Liver (tissue), 9 donors: Measurements from ENCODE around the gene ASB15. TPM values are rescaled to one million over a fixed set of nuclear protein-coding genes. Genes with fewer than 3 reads are reported as not detected.

Experiments
- DNase-seq: peaks from one replicate; pipeline ENCODE4 v3.0.0-alpha.2; 2017; ENCODE audit warnings: low spot score
- H3K27ac ChIP-seq, 2 donors: one replicate each; pipeline ENCODE4 v1.7.0; 2013; ENCODE audit warnings: inconsistent platforms in 2 of 2, low read length in 2 of 2, control low read depth in 1 of 2, low read depth in 1 of 2, mild to moderate bottlenecking in 1 of 2
- H3K27me3 ChIP-seq, 4 donors: one replicate each; pipeline versions ENCODE4 v1.6.1 to v1.7.0; 2013; ENCODE audit warnings: low read length in 3 of 4, inconsistent platforms in 1 of 4, mild to moderate bottlenecking in 1 of 4, moderate library complexity in 1 of 4; ENCODE audit not compliant: control insufficient read depth in 4 of 4, insufficient read depth in 4 of 4
- H3K36me3 ChIP-seq, 4 donors: one replicate each; pipeline versions ENCODE4 v1.6.1 to v1.7.0; 2013; ENCODE audit warnings: low read length in 3 of 4, mild to moderate bottlenecking in 3 of 4, low read depth in 1 of 4, moderate library complexity in 1 of 4; ENCODE audit not compliant: control insufficient read depth in 4 of 4, insufficient read depth in 3 of 4
- H3K4me1 ChIP-seq, 4 donors: one replicate each; pipeline versions ENCODE4 v1.6.1 to v1.7.0; 2013; ENCODE audit warnings: low read length in 3 of 4, mild to moderate bottlenecking in 3 of 4, moderate library complexity in 1 of 4; ENCODE audit not compliant: control insufficient read depth in 4 of 4, insufficient read depth in 4 of 4
- H3K4me3 ChIP-seq, 3 donors: one replicate each; pipeline versions ENCODE4 v1.6.1 to v1.7.0; 2013; ENCODE audit warnings: low read length in 3 of 3, control low read depth in 1 of 3, low read depth in 1 of 3, mild to moderate bottlenecking in 1 of 3
- H3K9ac ChIP-seq, 2 donors: one replicate each; pipeline ENCODE4 v1.7.0; 2013; ENCODE audit warnings: low read length in 2 of 2, mild to moderate bottlenecking in 2 of 2, moderate library complexity in 2 of 2, control low read depth in 1 of 2, low read depth in 1 of 2
- H3K9me3 ChIP-seq, 4 donors: one replicate each; pipeline versions ENCODE4 v1.6.1 to v1.7.0; 2013; ENCODE audit warnings: low read length in 3 of 4; ENCODE audit not compliant: control insufficient read depth in 4 of 4
- EGR1 ChIP-seq, 2 donors: IDR thresholded peaks; 2 replicates each; pipeline ENCODE4 v1.6.1; 2016 to 2018; ENCODE audit warnings: antibody characterized with exemption in 2 of 2, low read depth in 2 of 2
- FOXA1 ChIP-seq: IDR thresholded peaks from 2 replicates; pipeline ENCODE4 v1.6.1; 2016; ENCODE audit warnings: antibody characterized with exemption
- FOXA2 ChIP-seq: IDR thresholded peaks from 2 replicates; pipeline ENCODE4 v1.6.1; 2016; ENCODE audit warnings: antibody characterized with exemption
- GABPA ChIP-seq, 2 donors: IDR thresholded peaks in 1 of 2; conservative IDR thresholded peaks in 1 of 2; 2 replicates each; pipeline ENCODE4 v1.6.1; 2016; ENCODE audit warnings: antibody characterized with exemption in 2 of 2, mild to moderate bottlenecking in 1 of 2, moderate library complexity in 1 of 2
- HNF4A ChIP-seq, 2 donors: conservative IDR thresholded peaks; 2 replicates each; pipeline ENCODE4 v1.6.1; 2016; ENCODE audit warnings: antibody characterized with exemption in 2 of 2, mild to moderate bottlenecking in 2 of 2
- HNF4G ChIP-seq: IDR thresholded peaks from 2 replicates; pipeline ENCODE4 v1.6.1; 2016; ENCODE audit warnings: antibody characterized with exemption
- JUND ChIP-seq, 2 donors: IDR thresholded peaks; 2 replicates each; pipeline ENCODE4 v1.6.1; 2016; ENCODE audit warnings: antibody characterized with exemption in 2 of 2
- MAX ChIP-seq: IDR thresholded peaks from 2 replicates; pipeline ENCODE4 v1.6.1; 2016; ENCODE audit warnings: antibody characterized with exemption
- NR2F2 ChIP-seq: IDR thresholded peaks from 2 replicates; pipeline ENCODE4 v1.6.1; 2016; ENCODE audit warnings: antibody characterized with exemption
- RAD21 ChIP-seq, 2 donors: IDR thresholded peaks; 2 replicates each; pipeline ENCODE4 v1.6.1; 2016; ENCODE audit warnings: antibody characterized with exemption in 2 of 2, mild to moderate bottlenecking in 2 of 2
- REST ChIP-seq: IDR thresholded peaks from 2 replicates; pipeline ENCODE4 v1.6.1; 2016; ENCODE audit warnings: antibody characterized with exemption, mild to moderate bottlenecking
- RXRA ChIP-seq, 2 donors: IDR thresholded peaks; 2 replicates each; pipeline ENCODE4 v1.6.1; 2017 to 2018; ENCODE audit warnings: antibody characterized with exemption in 2 of 2, mild to moderate bottlenecking in 1 of 2
- SP1 ChIP-seq: IDR thresholded peaks from 2 replicates; pipeline ENCODE4 v1.6.1; 2018; ENCODE audit warnings: antibody characterized with exemption, mild to moderate bottlenecking
- TAF1 ChIP-seq: conservative IDR thresholded peaks from 2 replicates; pipeline ENCODE4 v1.6.1; 2016; ENCODE audit warnings: antibody characterized with exemption, mild to moderate bottlenecking
- YY1 ChIP-seq: IDR thresholded peaks from 2 replicates; pipeline ENCODE4 v1.6.1; 2016; ENCODE audit warnings: antibody characterized with exemption, mild to moderate bottlenecking
- WGBS: extraction: QIAGEN DNeasy Blood & Tissue Kit; methylation state at CpG from one replicate; pipeline ENCODE4 v1.1.7; 2013; 5-methylcytosine and 5-hydroxymethylcytosine counted together
- polyA plus RNA-seq, 2 donors: library from polyadenylated mRNA; stranded (reverse) in 1 of 2; unstranded in 1 of 2; fragments of 200-250 nt in 1 of 2; fragments of >200 nt in 1 of 2; fragmentation: Nextera tagmentation in 1 of 2; extraction: Ambion mirVana in 1 of 2; gene quantifications; one replicate each; pipeline versions ENCODE4 v1.2.1 to v1.2.3, GENCODE V29; 2013 to 2015
- total RNA-seq, 2 donors: library from RNA; depleted of rRNA; stranded (reverse); fragments of >200 nt; gene quantifications; one replicate each; pipeline ENCODE4 v1.2.3, GENCODE V29; 2014
- TF ChIP-seq, protein P1 (sequence below): fragments of 150-350 bp; IDR thresholded peaks from 2 replicates; pipeline ENCODE4 v1.5.1; 2017; ENCODE audit warnings: improper control_type of control experiment, low read depth, low read length; ENCODE audit not compliant: missing input control
- donor health status: healthy.
- donor health status: healthy.
- donor health status: healthy.
- donor health status: healthy.
- donor health status: healthy.

The ASB15 gene
- total and polyA plus RNA-seq, 4 donors: not detected

GRCh38 chr7:123583821-123584220, 17.8 kb upstream of the ASB15 start:
- Histone ChIP-seq H3K27ac (no peak overlapping the region), H3K36me3 (no peaks in the 10 kb centered on the region), H3K9ac (no peak overlapping the region), H3K4me1 (peaks cover 0 to 2% (median 0%) of the 10 kb centered on the region in 4 donors), H3K4me3 (no peak overlapping the region), H3K27me3 (no peaks in the 10 kb centered on the region), H3K9me3 (no peaks in the 10 kb centered on the region)
- DNase-seq: no peak
- WGBS: 89% methylated on average over 4 of the region's 4 CpGs
- TF ChIP-seq, protein P1, sequence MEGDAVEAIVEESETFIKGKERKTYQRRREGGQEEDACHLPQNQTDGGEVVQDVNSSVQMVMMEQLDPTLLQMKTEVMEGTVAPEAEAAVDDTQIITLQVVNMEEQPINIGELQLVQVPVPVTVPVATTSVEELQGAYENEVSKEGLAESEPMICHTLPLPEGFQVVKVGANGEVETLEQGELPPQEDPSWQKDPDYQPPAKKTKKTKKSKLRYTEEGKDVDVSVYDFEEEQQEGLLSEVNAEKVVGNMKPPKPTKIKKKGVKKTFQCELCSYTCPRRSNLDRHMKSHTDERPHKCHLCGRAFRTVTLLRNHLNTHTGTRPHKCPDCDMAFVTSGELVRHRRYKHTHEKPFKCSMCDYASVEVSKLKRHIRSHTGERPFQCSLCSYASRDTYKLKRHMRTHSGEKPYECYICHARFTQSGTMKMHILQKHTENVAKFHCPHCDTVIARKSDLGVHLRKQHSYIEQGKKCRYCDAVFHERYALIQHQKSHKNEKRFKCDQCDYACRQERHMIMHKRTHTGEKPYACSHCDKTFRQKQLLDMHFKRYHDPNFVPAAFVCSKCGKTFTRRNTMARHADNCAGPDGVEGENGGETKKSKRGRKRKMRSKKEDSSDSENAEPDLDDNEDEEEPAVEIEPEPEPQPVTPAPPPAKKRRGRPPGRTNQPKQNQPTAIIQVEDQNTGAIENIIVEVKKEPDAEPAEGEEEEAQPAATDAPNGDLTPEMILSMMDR: no peak
- TF ChIP-seq NR2F2: no peak
- TF ChIP-seq GABPA (IDR thresholded peaks at IDR 0.05 in 1 of 2, conservative IDR thresholded peaks at IDR 0.05 in 1 of 2): no peak
- TF ChIP-seq HNF4A (conservative IDR thresholded peaks at IDR 0.05): no peak
- TF ChIP-seq TAF1: no peak
- no peak for TF ChIP-seq REST
- TF ChIP-seq SP1: no peak
- no peak for TF ChIP-seq RAD21 (IDR thresholded peaks at IDR 0.05)
- TF ChIP-seq RXRA (IDR thresholded peaks at IDR 0.05): no peak
- no peak for TF ChIP-seq MAX
- no peak for TF ChIP-seq EGR1 (IDR thresholded peaks at IDR 0.05; ENCODE audit: low read depth in 2 of 2)

GRCh38 chr7:123588376-123588775, 13.2 kb upstream of the ASB15 start:
- TF ChIP-seq RAD21 (IDR thresholded peaks at IDR 0.05): no peak
- no peak for TF ChIP-seq REST
- TF ChIP-seq FOXA1: no peak
- no peak for TF ChIP-seq YY1
- no peak for TF ChIP-seq RXRA (IDR thresholded peaks at IDR 0.05)
- no peak for TF ChIP-seq SP1
- TF ChIP-seq JUND (IDR thresholded peaks at IDR 0.05): no peak
- no peak for TF ChIP-seq TAF1
- TF ChIP-seq FOXA2: no peak
- no peak for TF ChIP-seq HNF4A (conservative IDR thresholded peaks at IDR 0.05)
- no peak for TF ChIP-seq MAX
- no peak for TF ChIP-seq NR2F2
- no peak for TF ChIP-seq HNF4G
- TF ChIP-seq, protein P1: no peak
- Histone ChIP-seq H3K4me1 (no peaks in the 10 kb centered on the region), H3K36me3 (no peaks in the 10 kb centered on the region), H3K4me3 (no peak overlapping the region), H3K27me3 (no peaks in the 10 kb centered on the region), H3K27ac (no peak overlapping the region), H3K9ac (no peak overlapping the region), H3K9me3 (no peaks in the 10 kb centered on the region)
- WGBS: 92% methylated on average over 2 of the region's 2 CpGs
- no peak for DNase-seq
